Measurements from ENCODE around the gene QSOX2. TPM values are rescaled to one million over a fixed set of nuclear protein-coding genes. Genes with fewer than 3 reads are reported as not detected.

Gene QSOX2
- 5.3 and 5.9 TPM in 2 replicates for total RNA-seq

GRCh38 chr9:136245219-136246150 is at the start of gene QSOX2:
TSS of gene QSOX2 (minus strand) at chr9:136245812. CDS start at chr9:136245803, 9 bp downstream.

GRCh38 chr9:136204838-136205706 is 40.5 kb downstream of the QSOX2 start, which contains the start of gene LHX3:
TSS of gene LHX3 (minus strand) at chr9:136205128. CDS start at chr9:136205012, 116 bp downstream.

Other genes with a start within 250 kb of the QSOX2 start
- gene NACC2, start 150.5 kb downstream of the QSOX2 start, total RNA-seq: 11.5 and 14.0 TPM in 2 replicates
- gene TMEM250, start 126.9 kb downstream of the QSOX2 start, total RNA-seq: 33.1 and 38.2 TPM in 2 replicates
- gene LHX3, start 40.7 kb downstream of the QSOX2 start, total RNA-seq: not detected in 2 replicates
- gene CCDC187, start 58.3 kb upstream of the QSOX2 start, total RNA-seq: not detected in 2 replicates
- 13.8 and 19.9 TPM in 2 replicates for gene GPSM1, start 81.7 kb upstream of the QSOX2 start, total RNA-seq
- gene DNLZ, start 117.9 kb upstream of the QSOX2 start, total RNA-seq: 10.0 and 11.8 TPM in 2 replicates
- 0.09 and 0.43 TPM in 2 replicates for gene CARD9, start 127.9 kb upstream of the QSOX2 start, total RNA-seq
- 2.9 and 5.8 TPM in 2 replicates for gene SNAPC4, start 154.4 kb upstream of the QSOX2 start, total RNA-seq
- gene ENTR1, start 164.8 kb upstream of the QSOX2 start, total RNA-seq: 21.9 and 22.3 TPM in 2 replicates
- gene PMPCA, start 164.8 kb upstream of the QSOX2 start, total RNA-seq: 33.1 and 38.8 TPM in 2 replicates
- 3.3 and 3.5 TPM in 2 replicates for gene INPP5E, start 194.0 kb upstream of the QSOX2 start, total RNA-seq
- gene SEC16A, start 237.2 kb upstream of the QSOX2 start, total RNA-seq: 13.2 and 15.3 TPM in 2 replicates